ENCODE data around the gene PDCD11.
"Not testable (repeated sequence)": the region's sequence is repeated elsewhere in the genome, so short reads cannot be mapped to it uniquely, and the experiment has no call there.

The PDCD11 gene

GRCh38 chr10:103396067-103396788, at the start of gene PDCD11, which contains the start of gene ATP5MK:
TSS of gene PDCD11 (plus strand) at chr10:103396626. CDS start at chr10:103398427, 1,801 bp downstream.
TSS of gene ATP5MK (minus strand) at chr10:103396475. CDS start at chr10:103392457, 4,018 bp downstream.
- peak; percentile 96 for DNase-seq

GRCh38 chr10:103350175-103350516, 46.3 kb upstream of the PDCD11 start:
- no peak for DNase-seq

GRCh38 chr10:103350517-103351260, 45.7 kb upstream of the PDCD11 start, which contains the start of gene PCGF6:
TSS of gene PCGF6 (minus strand) at chr10:103351140. CDS start at chr10:103351066, 74 bp downstream.
- DNase-seq, result peak; percentile 71 to 75

GRCh38 chr10:103353281-103353680, 43.1 kb upstream of the PDCD11 start:
- DNase-seq, result no peak

- DNase-seq, result not testable (repeated sequence)
These were observed 41.9 kb upstream of the PDCD11 start for GRCh38 chr10:103354567-103354966.

- DNase-seq, result no peak
These were observed 40.4 kb upstream of the PDCD11 start for GRCh38 chr10:103355906-103356599.

GRCh38 chr10:103359493-103359892, 36.9 kb upstream of the PDCD11 start:
- DNase-seq, result not testable (repeated sequence)

- DNase-seq, result not testable (repeated sequence)
These were observed 35.6 kb upstream of the PDCD11 start for GRCh38 chr10:103360791-103361190.

- DNase-seq, result no peak
These were observed 29.0 kb upstream of the PDCD11 start for GRCh38 chr10:103367379-103367781.

- DNase-seq, result peak; percentile 91 to 94
These were observed 28.5 kb upstream of the PDCD11 start, which contains the start of gene TAF5 for GRCh38 chr10:103367782-103368518. TSS of gene TAF5 (plus strand) at chr10:103367976. CDS start at chr10:103367990, 14 bp downstream.

- DNase-seq, result no peak
These were observed 22.9 kb upstream of the PDCD11 start for GRCh38 chr10:103373544-103373943.

GRCh38 chr10:103374263-103374662, 22.2 kb upstream of the PDCD11 start:
- no peak for DNase-seq

- no peak for DNase-seq
These were observed 13.7 kb upstream of the PDCD11 start for GRCh38 chr10:103382769-103383168.

GRCh38 chr10:103394180-103394579, 2.2 kb upstream of the PDCD11 start:
- no peak for DNase-seq

GRCh38 chr10:103395754-103396066, 716 bp upstream of the PDCD11 start:
- DNase-seq, result peak in 1 of 2 donors; percentile 15

- DNase-seq, result no peak
These were observed 312 bp downstream of the PDCD11 start for GRCh38 chr10:103396789-103397087.

- no peak for DNase-seq
These were observed 882 bp downstream of the PDCD11 start for GRCh38 chr10:103397191-103397825.

- no peak for DNase-seq
These were observed 17.1 kb downstream of the PDCD11 start for GRCh38 chr10:103413564-103413963.

- DNase-seq, result no peak
These were observed 19.2 kb downstream of the PDCD11 start for GRCh38 chr10:103415581-103415980.

- peak; percentile 61 to 75 for DNase-seq
These were observed 20.2 kb downstream of the PDCD11 start for GRCh38 chr10:103416436-103417147.

GRCh38 chr10:103417148-103417469, 20.7 kb downstream of the PDCD11 start:
- DNase-seq, result not testable (repeated sequence)

GRCh38 chr10:103417601-103418000, 21.2 kb downstream of the PDCD11 start:
- DNase-seq, result no peak
